K562 (cell line): ENCODE data around the gene NRM. TPM values are rescaled to one million over a fixed set of nuclear protein-coding genes. Genes with fewer than 3 reads are reported as not detected.

Experiments
- ASH1L ChIP-seq: fragments of 450-650 bp; IDR thresholded peaks from 2 replicates; pipeline ENCODE4 v1.6.1; 2018; ENCODE audit warnings: borderline replicate concordance, mild to moderate bottlenecking, low read depth; ENCODE audit not compliant: partially characterized antibody
- BDP1 ChIP-seq: IDR thresholded peaks from 3 replicates; pipeline ENCODE4 v1.6.1; 2011; ENCODE audit not compliant: insufficient read length, insufficient read depth
- CSDE1 ChIP-seq, 2 experiments: fragments of 450-650 bp; IDR thresholded peaks; 2 replicates each; pipeline ENCODE4 v1.6.1; 2016; ENCODE audit warnings: mild to moderate bottlenecking in 1 of 2
- CTBP1 ChIP-seq: fragments of 450-650 bp; IDR thresholded peaks from 2 replicates; pipeline ENCODE4 v1.6.1; 2016; ENCODE audit warnings: borderline replicate concordance
- DEAF1 ChIP-seq: fragments of 450-650 bp; formaldehyde crosslinking; IDR thresholded peaks from 2 replicates; pipeline ENCODE4 v1.4.0; 2020; ENCODE audit warnings: mild to moderate bottlenecking, moderate library complexity
- EHMT2 ChIP-seq: fragments of 450-650 bp; IDR thresholded peaks from 2 replicates; pipeline ENCODE4 v1.6.1; 2018; ENCODE audit warnings: antibody characterized with exemption
- HIVEP1 ChIP-seq: fragments of 250-450 bp; sonication (Bioruptor Pico); IDR thresholded peaks from 2 replicates; pipeline ENCODE4 v1.4.0; 2020; ENCODE audit warnings: mild to moderate bottlenecking
- MNT ChIP-seq, 2 experiments: fragments of 450-650 bp; conservative IDR thresholded peaks; 2 replicates each; pipeline ENCODE4 v1.6.1; 2017; ENCODE audit warnings: mild to moderate bottlenecking in 2 of 2, moderate library complexity in 2 of 2
- NCOA4 ChIP-seq: fragments of 450-650 bp; IDR thresholded peaks from 2 replicates; pipeline ENCODE4 v1.6.1; 2018; ENCODE audit warnings: mild to moderate bottlenecking; ENCODE audit not compliant: partially characterized antibody
- NR2C2 ChIP-seq, 2 experiments: fragments of 200-800 bp in 1 of 2; sonication (Bioruptor generic) in 1 of 2; sonication (generic) in 1 of 2; formaldehyde crosslinking in 1 of 2; IDR thresholded peaks; 2 replicates each; pipeline versions ENCODE4 v1.6.1 to v1.8.0; 2016 to 2022; ENCODE audit warnings: mild to moderate bottlenecking in 1 of 2, missing compliant biosample characterization in 1 of 2, missing genetic modification characterization in 1 of 2, missing genetic modification reagents in 1 of 2
- RERE ChIP-seq: sonication (generic); formaldehyde crosslinking; IDR thresholded peaks from 2 replicates; pipeline ENCODE4 v1.8.0; 2023; ENCODE audit warnings: missing genetic modification reagents, mild to moderate bottlenecking, borderline replicate concordance
- TAF9B ChIP-seq: fragments of 450-650 bp; IDR thresholded peaks from 2 replicates; pipeline ENCODE4 v1.6.1; 2018; ENCODE audit warnings: mild to moderate bottlenecking; ENCODE audit not compliant: partially characterized antibody
- ZNF197 ChIP-seq: fragments of 200-800 bp; sonication (Bioruptor generic); IDR thresholded peaks from 2 replicates; pipeline ENCODE4 v1.6.1; 2016; ENCODE audit warnings: low read depth, missing genetic modification characterization, missing compliant biosample characterization
- ZNF280A ChIP-seq: fragments of 450-650 bp; IDR thresholded peaks from 2 replicates; pipeline ENCODE4 v1.6.1; 2018; ENCODE audit warnings: mild to moderate bottlenecking, low read depth; ENCODE audit not compliant: partially characterized antibody
- ZNF766 ChIP-seq: fragments of 200-800 bp; sonication (Bioruptor generic); conservative IDR thresholded peaks from 2 replicates; pipeline ENCODE4 v1.6.1; 2016; ENCODE audit warnings: missing genetic modification characterization, missing compliant biosample characterization
- ZNF780A ChIP-seq: fragments of 250-450 bp; sonication (Bioruptor Pico); IDR thresholded peaks from 2 replicates; pipeline ENCODE4 v1.5.0; 2021; ENCODE audit warnings: mild to moderate bottlenecking
- polyA plus RNA-seq, 8 experiments: library from polyadenylated mRNA; depleted of rRNA in 4 of 8; stranded (reverse) in 5 of 8; unstranded in 3 of 8; fragments of >200 nt; fragmentation: Nextera tagmentation in 2 of 8; fragmentation: Illumina TruSeq in 1 of 8; extraction: Ambion mirVana in 2 of 8; extraction: Trizol in 1 of 8; gene quantifications; 2 replicates each; pipeline versions ENCODE4 v1.2.1 to v1.2.3, GENCODE V29; 2011 to 2014; ENCODE audit warnings: inconsistent platforms in 1 of 8, missing spikeins in 1 of 8
- total RNA-seq, 7 experiments: library from RNA; depleted of rRNA in 6 of 7; stranded (reverse); fragments of >200 nt in 6 of 7; fragmentation: Illumina TruSeq in 2 of 7; extraction: Trizol in 2 of 7; gene quantifications; 2 replicates each; pipeline versions ENCODE4 v1.2.1 to v1.2.3, GENCODE V29; 2011 to 2021; ENCODE audit warnings: low replicate concordance in 1 of 7

Gene NRM
- total and polyA plus RNA-seq, 9 of the 15 experiments (the other 6 are each of a cell fraction or from before 2014, with no cell fraction given), result 9.7 to 58.2 (median 18.1) TPM

GRCh38 chr6:30721198-30722024 is 30.6 kb upstream of the NRM start (continued):
- TF ChIP-seq RERE (CRISPR knock-in tag) (0 out of 2 replicates have a peak, but pooled peaks have one; percentile 63), NR2C2 (CRISPR knock-in tag; IDR thresholded peaks at IDR 0.05) (peak; percentile 66), NR2C2 (tag; IDR thresholded peaks at IDR 0.05) (no peak; the same call in none of the 2 replicates), NCOA4 (no peak), MNT (conservative IDR thresholded peaks at IDR 0.05) (peak; percentile 97 to 98), CSDE1 (IDR thresholded peaks at IDR 0.05) (no peak), ZNF197 (CRISPR knock-in tag) (no peak), EHMT2 (no peak), TAF9B (no peak), ZNF766 (CRISPR knock-in tag) (no peak), ASH1L (no peak), BDP1 (no peak), ZNF280A (no peak), CTBP1 (peak; percentile 77), DEAF1 (CRISPR knock-in tag) (peak; percentile 10; the same call in 1 of the 2 replicates), HIVEP1 (CRISPR knock-in tag) (no peak), ZNF780A (CRISPR knock-in tag) (no peak)
